ENCODE results near the gene STRA6.

Gene STRA6

GRCh38 chr15:74131628-74132413, 70.8 kb downstream of the STRA6 start:
- no peak for DNase-seq (ENCODE audit: low read depth)

GRCh38 chr15:74130849-74131627, 71.5 kb downstream of the STRA6 start:
- DNase-seq (ENCODE audit: low read depth): no peak

GRCh38 chr15:74130155-74130848, 72.3 kb downstream of the STRA6 start, which contains the start of gene ISLR2:
Gene ISLR2, plus strand, starts transcription at chr15:74130586. Its CDS starts 2,169 bp downstream, at chr15:74132755.
- DNase-seq (ENCODE audit: low read depth): no peak

GRCh38 chr15:74129586-74130154, 72.9 kb downstream of the STRA6 start:
- DNase-seq (ENCODE audit: low read depth): no peak

All from stimulated activated CD8-positive, alpha-beta memory T cell treated with anti-CD3 and anti-CD28 coated beads, Interleukin-15, amount 100 ng/mL, for 1 hour (primary cell).